ENCODE data around the gene PTPN6. TPM values are rescaled to one million over a fixed set of nuclear protein-coding genes. Genes with fewer than 3 reads are reported as not detected.

PTPN6 gene
- total RNA-seq, 1 donor = 0.36 TPM

DNA sequence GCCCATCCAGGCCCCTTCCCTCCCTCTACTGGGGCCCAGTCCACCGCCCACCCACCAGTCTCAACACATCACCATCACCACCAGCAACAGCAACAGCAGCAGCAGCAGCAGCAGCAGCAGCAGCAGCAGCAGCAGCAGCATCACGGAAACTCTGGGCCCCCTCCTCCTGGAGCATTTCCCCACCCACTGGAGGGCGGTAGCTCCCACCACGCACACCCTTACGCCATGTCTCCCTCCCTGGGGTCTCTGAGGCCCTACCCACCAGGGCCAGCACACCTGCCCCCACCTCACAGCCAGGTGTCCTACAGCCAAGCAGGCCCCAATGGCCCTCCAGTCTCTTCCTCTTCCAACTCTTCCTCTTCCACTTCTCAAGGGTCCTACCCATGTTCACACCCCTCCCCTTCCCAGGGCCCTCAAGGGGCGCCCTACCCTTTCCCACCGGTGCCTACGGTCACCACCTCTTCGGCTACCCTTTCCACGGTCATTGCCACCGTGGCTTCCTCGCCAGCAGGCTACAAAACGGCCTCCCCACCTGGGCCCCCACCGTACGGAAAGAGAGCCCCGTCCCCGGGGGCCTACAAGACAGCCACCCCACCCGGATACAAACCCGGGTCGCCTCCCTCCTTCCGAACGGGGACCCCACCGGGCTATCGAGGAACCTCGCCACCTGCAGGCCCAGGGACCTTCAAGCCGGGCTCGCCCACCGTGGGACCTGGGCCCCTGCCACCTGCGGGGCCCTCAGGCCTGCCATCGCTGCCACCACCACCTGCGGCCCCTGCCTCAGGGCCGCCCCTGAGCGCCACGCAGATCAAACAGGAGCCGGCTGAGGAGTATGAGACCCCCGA, 14.3 kb upstream of the PTPN6 start:
- peak overlapping the region; percentile 88 for H3K4me2 ChIP-seq (ENCODE audit: insufficient read depth, low read length)
- H3K4me3 ChIP-seq (ENCODE audit: insufficient read depth, low read length) = peak overlapping the region; percentile 74
- TF ChIP-seq, protein P1, sequence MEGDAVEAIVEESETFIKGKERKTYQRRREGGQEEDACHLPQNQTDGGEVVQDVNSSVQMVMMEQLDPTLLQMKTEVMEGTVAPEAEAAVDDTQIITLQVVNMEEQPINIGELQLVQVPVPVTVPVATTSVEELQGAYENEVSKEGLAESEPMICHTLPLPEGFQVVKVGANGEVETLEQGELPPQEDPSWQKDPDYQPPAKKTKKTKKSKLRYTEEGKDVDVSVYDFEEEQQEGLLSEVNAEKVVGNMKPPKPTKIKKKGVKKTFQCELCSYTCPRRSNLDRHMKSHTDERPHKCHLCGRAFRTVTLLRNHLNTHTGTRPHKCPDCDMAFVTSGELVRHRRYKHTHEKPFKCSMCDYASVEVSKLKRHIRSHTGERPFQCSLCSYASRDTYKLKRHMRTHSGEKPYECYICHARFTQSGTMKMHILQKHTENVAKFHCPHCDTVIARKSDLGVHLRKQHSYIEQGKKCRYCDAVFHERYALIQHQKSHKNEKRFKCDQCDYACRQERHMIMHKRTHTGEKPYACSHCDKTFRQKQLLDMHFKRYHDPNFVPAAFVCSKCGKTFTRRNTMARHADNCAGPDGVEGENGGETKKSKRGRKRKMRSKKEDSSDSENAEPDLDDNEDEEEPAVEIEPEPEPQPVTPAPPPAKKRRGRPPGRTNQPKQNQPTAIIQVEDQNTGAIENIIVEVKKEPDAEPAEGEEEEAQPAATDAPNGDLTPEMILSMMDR (IDR thresholded peaks at IDR 0.05; ENCODE audit: extremely low read depth, low read depth, low read length) = no peak
- peaks cover 26% of the 10 kb centered on the region for H3K4me1 ChIP-seq (ENCODE audit: insufficient read depth, low read length)
- peaks cover 24% of the 10 kb centered on the region for H4K20me1 ChIP-seq (ENCODE audit: insufficient read depth, low read length)
- no peaks in the 10 kb centered on the region for H3K27me3 ChIP-seq (ENCODE audit: insufficient read depth, low read length)
- H2AFZ ChIP-seq (ENCODE audit: low read length) = no peak overlapping the region
- no peaks in the 10 kb centered on the region for H3K9me3 ChIP-seq (ENCODE audit: low read depth, low read length)
- no peak for DNase-seq (ENCODE audit: insufficient read length, low spot score, missing footprints)
- H3K79me2 ChIP-seq (ENCODE audit: insufficient read depth, low read length) = peaks cover 35% of the 10 kb centered on the region
- H3K36me3 ChIP-seq (ENCODE audit: insufficient read depth, low read length) = peaks cover 62% of the 10 kb centered on the region
- no peak overlapping the region for H3K27ac ChIP-seq (ENCODE audit: low read depth, low read length)

DNA sequence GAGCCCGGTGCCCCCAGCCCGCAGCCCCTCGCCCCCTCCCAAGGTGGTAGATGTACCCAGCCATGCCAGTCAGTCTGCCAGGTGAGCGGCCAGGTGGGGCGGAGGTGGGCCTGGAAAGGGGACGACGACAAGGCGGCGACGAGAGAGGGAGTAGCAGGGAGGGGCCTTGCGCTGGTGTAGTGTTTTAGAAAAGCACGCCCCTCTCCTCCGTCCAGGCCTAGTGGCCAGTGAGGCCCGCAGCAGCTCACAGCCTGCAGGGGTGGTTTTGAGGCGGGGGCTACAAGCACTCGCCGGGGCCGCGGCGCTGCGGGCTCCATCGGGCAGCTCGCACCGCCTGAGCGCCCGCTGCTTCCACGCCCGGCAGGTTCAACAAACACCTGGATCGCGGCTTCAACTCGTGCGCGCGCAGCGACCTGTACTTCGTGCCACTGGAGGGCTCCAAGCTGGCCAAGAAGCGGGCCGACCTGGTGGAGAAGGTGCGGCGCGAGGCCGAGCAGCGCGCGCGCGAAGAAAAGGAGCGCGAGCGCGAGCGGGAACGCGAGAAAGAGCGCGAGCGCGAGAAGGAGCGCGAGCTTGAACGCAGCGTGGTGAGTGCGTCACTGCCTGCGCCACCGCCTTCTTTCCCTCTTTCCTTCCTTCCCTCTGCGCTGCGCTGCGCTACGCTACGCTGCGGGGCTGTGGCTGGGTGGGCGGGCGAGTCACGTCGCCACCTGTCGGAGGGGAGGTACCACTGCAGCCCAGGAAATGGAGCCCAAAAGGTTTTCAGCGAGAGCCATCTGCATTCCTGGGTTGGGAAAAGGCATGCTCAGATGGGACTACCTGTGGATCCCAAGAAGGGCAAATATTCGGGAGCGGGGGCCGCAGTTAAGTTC, 13.4 kb upstream of the PTPN6 start:
- H3K36me3 ChIP-seq (ENCODE audit: insufficient read depth, low read length) = peaks cover 62% of the 10 kb centered on the region
- H3K4me1 ChIP-seq (ENCODE audit: insufficient read depth, low read length) = peaks cover 26% of the 10 kb centered on the region
- peak overlapping the region; percentile 88 for H3K4me2 ChIP-seq (ENCODE audit: insufficient read depth, low read length)
- H2AFZ ChIP-seq (ENCODE audit: low read length) = no peak overlapping the region
- TF ChIP-seq, protein P1 (IDR thresholded peaks at IDR 0.05; ENCODE audit: extremely low read depth, low read depth, low read length) = peak; percentile 90
- H3K27ac ChIP-seq (ENCODE audit: low read depth, low read length) = peak overlapping the region; percentile 71
- DNase-seq (ENCODE audit: insufficient read length, low spot score, missing footprints) = peak; percentile 98
- H3K79me2 ChIP-seq (ENCODE audit: insufficient read depth, low read length) = peaks cover 26% of the 10 kb centered on the region
- H3K4me3 ChIP-seq (ENCODE audit: insufficient read depth, low read length) = peak overlapping the region; percentile 74
- no peaks in the 10 kb centered on the region for H3K27me3 ChIP-seq (ENCODE audit: insufficient read depth, low read length)
- peaks cover 17% of the 10 kb centered on the region for H4K20me1 ChIP-seq (ENCODE audit: insufficient read depth, low read length)
- no peaks in the 10 kb centered on the region for H3K9me3 ChIP-seq (ENCODE audit: low read depth, low read length)

DNA sequence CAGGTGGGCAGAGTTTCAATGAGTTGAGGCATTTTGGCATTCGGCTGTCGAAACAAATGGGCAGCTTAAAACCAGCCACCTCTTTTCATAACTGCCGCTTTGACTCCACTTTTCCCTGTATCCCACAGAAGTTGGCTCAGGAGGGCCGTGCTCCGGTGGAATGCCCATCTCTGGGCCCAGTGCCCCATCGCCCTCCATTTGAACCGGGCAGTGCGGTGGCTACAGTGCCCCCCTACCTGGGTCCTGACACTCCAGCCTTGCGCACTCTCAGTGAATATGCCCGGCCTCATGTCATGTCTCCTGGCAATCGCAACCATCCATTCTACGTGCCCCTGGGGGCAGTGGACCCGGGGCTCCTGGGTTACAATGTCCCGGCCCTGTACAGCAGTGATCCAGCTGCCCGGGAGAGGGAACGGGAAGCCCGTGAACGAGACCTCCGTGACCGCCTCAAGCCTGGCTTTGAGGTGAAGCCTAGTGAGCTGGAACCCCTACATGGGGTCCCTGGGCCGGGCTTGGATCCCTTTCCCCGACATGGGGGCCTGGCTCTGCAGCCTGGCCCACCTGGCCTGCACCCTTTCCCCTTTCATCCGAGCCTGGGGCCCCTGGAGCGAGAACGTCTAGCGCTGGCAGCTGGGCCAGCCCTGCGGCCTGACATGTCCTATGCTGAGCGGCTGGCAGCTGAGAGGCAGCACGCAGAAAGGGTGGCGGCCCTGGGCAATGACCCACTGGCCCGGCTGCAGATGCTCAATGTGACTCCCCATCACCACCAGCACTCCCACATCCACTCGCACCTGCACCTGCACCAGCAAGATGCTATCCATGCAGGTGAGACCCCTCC, 12.6 kb upstream of the PTPN6 start:
- Histone ChIP-seq H3K36me3 (ENCODE audit: insufficient read depth, low read length) (peaks cover 59% of the 10 kb centered on the region), H3K9me3 (ENCODE audit: low read depth, low read length) (no peaks in the 10 kb centered on the region), H3K4me1 (ENCODE audit: insufficient read depth, low read length) (peaks cover 30% of the 10 kb centered on the region), H2AFZ (ENCODE audit: low read length) (no peak overlapping the region), H3K4me3 (ENCODE audit: insufficient read depth, low read length) (peak overlapping the region; percentile 74), H3K27me3 (ENCODE audit: insufficient read depth, low read length) (no peaks in the 10 kb centered on the region), H4K20me1 (ENCODE audit: insufficient read depth, low read length) (peaks cover 9% of the 10 kb centered on the region), H3K4me2 (ENCODE audit: insufficient read depth, low read length) (peak overlapping the region; percentile 88), H3K79me2 (ENCODE audit: insufficient read depth, low read length) (peaks cover 18% of the 10 kb centered on the region), H3K27ac (ENCODE audit: low read depth, low read length) (peak overlapping the region; percentile 20)
- DNase-seq (ENCODE audit: insufficient read length, low spot score, missing footprints) = no peak
- TF ChIP-seq, protein P1 (IDR thresholded peaks at IDR 0.05; ENCODE audit: extremely low read depth, low read depth, low read length) = no peak
